GM19193 (cell line): ENCODE data around the gene ABCC8.

ENCODE experiments used
- POLR2A ChIP-seq: IDR thresholded peaks from 4 replicates; pipeline ENCODE4 v1.6.1; 2011; ENCODE audit not compliant: insufficient read depth, insufficient read length; ENCODE audit errors: extremely low read depth

Gene ABCC8

DNA sequence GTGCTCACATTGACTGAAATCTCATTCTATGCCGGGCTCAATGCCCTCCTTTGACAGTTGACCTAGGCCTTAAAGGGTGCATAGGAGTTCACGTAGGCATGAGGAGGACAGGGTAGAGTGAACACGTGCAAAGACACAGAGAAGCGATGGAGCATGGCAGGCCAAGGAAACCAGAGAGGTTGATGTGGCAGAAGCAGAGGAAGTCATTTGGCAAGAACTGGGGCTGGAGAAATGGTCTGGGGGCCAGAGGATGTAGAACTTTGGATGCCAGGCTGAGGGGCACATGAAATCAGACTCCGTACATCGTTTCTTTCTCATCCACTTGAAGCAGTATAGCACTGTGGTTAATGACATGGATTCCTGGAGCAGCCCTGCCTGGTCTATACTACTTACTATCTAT is 13.6 kb upstream of the ABCC8 start:
- no peak for TF ChIP-seq POLR2A

GRCh38 chr11:17489751-17490150 is 13.1 kb upstream of the ABCC8 start:
- no peak for TF ChIP-seq POLR2A

DNA sequence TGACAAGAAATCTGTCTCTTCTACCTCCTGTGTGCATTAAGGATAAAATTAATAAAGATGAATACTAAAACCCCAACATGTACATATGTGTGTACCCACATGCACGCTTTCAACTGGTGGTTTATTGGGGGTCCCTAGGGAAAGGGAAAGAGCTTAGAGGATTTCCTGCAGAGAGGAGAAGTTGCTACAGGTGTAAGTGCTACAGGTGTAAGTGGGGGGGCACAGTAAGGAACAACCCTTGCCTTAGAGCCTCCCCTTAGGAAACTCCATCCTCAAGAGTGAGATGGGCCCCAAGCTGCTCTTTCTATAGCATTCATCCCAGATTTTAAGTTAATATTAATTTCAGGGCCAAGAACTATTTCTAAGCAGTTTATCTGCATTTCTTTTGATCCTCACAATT is 11.9 kb upstream of the ABCC8 start:
- TF ChIP-seq POLR2A: no peak

DNA sequence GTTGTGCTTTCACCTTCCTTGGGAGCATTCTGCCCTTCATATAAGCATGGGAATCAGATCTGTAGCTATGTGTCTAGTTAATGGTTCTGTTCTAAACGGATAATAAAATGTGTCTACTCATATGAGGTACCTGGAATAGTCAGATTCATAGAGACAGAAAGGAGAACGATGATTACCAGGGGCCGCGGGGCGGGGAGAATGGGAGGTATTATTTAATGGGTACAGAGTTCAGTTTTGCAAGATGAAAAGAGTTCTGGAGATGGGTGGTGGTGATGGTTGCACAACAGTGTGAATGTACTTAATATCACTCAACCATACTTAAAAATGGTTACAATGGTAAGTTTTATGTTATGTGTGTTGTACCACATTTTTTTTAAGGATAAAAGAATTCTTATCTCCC is 10.0 kb upstream of the ABCC8 start:
- no peak for TF ChIP-seq POLR2A

DNA sequence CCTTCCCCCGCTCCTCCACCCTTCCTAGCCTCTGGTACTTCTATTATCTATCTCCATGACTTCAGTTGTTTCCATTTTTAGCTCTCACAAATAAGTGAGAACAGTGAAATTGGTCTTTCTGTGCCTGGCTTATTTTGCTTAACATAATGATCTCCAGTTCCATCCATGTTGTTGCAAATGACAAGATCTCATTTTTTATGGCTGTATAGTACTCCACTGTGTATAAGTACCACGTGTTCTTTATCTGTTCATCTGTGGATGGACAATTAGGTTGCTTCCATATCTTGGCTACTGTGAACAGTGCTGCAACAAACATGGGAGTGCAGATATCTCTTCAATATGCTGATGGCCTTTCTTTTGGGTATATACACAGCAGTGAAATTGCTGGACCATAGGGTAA is 6.9 kb upstream of the ABCC8 start:
- no peak for TF ChIP-seq POLR2A

DNA sequence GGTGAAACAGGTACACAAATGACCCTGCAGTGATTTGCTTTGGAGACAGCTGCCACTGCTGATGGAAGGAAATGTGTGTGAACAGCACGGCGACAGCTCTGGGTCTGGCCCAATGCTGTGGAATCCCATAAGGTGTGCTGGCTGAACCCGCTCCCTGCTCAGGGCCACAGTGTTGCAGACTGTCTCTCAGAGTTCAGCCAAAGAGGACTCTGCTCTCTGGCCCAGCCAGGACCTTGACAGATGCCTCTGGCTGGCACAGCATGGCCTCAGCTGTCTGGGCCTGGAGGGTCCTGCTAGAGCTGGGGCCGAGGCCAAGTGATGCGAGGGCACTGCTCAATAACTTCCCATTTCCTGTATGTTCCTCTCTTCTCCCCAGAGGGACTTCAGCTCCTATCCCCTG is 5.3 kb upstream of the ABCC8 start:
- TF ChIP-seq POLR2A: no peak

- no peak for TF ChIP-seq POLR2A
These were observed 2.9 kb upstream of the ABCC8 start for GRCh38 chr11:17479284-17480214.

DNA sequence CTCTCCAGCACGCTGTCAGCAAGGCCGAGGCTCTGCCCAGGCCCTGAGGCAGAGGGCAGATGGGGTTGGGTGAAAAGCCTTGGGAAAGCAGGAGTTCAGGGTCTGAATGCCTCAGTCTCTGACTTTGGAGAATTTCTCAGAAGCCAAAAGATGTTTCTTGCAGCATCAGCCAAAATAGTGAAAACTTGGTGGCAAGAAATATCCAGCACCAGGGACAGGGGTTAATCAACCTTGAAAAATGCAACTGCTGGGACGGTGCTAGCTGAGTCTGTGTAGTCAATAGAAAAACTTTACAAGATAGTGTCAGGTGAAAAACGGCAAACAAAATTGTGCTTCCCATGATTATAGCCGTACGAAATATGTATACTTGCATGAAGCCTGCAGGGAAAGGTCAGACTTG is 1.4 kb upstream of the ABCC8 start:
- TF ChIP-seq POLR2A: no peak

GRCh38 chr11:17477361-17477760 is 716 bp upstream of the ABCC8 start:
- TF ChIP-seq POLR2A: no peak

- TF ChIP-seq POLR2A: no peak
These were observed 364 bp upstream of the ABCC8 start for GRCh38 chr11:17477084-17477333.

DNA sequence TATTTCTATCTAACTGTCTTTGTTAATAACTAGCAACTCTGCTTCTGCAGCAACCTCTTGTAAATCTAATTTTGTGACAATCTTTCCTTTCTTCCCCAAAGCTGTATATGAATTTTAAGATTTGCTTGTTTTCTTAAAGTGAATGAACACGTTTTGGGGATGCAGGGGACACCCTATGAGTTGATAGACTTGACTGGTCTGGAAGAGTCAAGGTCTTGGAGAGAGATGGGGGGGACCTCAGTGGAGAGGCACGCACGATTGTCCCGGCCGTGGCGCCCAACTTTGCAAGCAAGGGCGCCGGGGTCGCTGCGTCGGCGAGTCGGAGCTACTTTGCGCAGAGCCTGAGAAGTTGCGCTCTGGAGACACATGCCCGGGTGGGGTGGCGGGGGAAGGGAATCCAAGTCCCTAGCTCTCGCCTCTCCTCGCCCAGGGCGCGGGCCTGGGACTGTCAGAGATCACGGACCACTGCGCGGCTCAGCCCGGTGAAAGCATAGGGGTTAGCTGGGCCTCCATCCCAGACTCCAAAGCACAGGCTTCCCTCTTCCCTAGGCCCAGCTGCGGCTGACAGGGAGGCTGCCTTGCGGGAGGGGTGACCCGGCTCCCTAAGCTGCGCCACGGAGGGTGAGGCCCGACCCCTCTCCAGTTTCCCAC is 854 bp downstream of the ABCC8 start:
- no peak for TF ChIP-seq POLR2A

GRCh38 chr11:17473071-17473744 is 3.4 kb downstream of the ABCC8 start:
- no peak for TF ChIP-seq POLR2A

GRCh38 chr11:17472467-17472866 is 4.2 kb downstream of the ABCC8 start:
- no peak for TF ChIP-seq POLR2A

DNA sequence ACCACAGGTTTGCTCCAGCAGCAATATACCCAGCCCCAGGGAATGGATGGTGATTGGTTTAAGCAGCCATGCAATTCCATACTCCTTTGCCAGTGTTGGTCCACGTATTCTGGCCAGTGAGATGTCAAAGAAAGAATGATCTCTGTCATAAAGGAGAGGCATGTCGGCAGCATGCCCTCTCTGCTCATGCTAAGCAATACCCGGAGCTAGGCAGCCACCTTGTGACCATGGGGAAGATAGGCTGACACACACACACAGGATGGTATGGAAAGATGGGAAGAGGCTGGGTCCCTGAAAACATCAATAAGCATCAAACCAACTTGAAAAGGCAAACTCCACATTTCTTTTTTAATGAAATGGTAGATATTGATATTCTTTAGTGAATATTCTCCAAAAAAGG is 5.1 kb downstream of the ABCC8 start:
- TF ChIP-seq POLR2A: no peak

DNA sequence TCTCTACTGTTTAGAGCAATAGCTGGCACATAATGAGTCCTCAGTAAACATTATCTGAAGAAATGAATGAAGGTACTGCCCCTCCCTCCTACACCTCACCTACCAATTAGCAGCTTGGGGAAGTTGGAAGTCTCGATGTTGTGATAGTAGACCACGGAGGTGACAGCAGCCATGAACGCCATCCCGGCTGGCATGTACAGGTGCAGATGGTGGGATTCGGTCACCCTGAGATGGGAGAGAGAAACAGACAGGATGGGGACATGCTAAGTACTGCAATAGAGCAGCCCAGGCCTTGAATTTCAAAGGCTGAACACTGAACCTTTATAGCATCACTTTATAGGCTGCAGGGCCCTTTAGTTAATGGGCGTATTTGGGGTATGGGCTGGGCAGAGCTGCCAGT is 6.6 kb downstream of the ABCC8 start:
- no peak for TF ChIP-seq POLR2A

GRCh38 chr11:17468122-17468521 is 8.5 kb downstream of the ABCC8 start:
- no peak for TF ChIP-seq POLR2A
